HG03460 (cell line): ENCODE measurements around the gene FGGY.

Source experiments
- ATAC-seq: cut with Tn5 transposase; IDR thresholded peaks from one replicate; pipeline ENCODE4 v1.9.1; 2021; ENCODE audit not compliant: unreplicated experiment

The FGGY gene

DNA sequence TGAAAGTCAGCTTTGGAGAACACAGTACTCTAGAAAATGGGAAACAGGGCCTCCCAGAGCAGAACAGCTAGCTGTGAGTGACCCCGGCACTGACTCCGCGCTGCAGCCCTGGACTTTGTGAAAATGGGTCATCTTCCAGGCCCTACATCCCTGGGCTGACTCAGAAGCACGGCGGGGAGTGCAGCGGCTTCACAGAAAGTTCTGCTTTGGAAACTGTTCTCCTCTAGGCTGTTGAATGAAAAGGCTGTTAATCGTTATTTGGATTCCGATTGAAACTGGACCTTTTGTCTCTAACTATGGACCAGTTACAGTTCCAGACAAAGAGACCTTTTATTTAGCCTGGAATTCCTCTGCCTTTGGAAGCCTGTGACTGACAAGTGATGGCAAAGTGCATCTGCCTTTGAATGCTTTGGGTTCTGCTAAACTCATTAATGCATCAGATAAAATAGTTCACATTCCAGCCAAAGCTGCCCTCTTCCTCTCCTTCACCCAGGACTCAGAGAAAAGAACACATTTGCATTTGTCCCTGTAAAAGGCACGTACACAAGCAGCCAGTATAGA lies 372.9 kb downstream of the FGGY start:
- no peak for ATAC-seq

DNA sequence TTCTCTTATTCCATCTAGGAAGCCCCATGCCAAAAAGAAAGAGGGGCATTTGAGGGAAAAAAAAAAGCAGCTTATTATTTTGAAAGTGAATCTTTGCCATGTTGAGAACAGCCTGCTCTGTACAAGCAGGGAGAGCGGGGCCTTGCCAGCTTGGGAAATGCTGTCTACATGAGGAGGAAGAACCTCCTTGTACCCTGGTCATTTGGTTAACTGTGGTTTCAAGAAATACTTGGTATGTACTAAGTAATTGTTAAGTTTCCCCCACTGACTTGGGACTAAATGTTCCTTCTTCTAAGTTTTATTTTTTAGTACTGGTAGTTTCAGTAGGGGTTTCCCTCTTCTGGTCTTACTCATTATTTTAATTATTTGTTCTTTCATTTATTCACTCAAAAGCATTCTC lies 373.8 kb downstream of the FGGY start:
- ATAC-seq: no peak

DNA sequence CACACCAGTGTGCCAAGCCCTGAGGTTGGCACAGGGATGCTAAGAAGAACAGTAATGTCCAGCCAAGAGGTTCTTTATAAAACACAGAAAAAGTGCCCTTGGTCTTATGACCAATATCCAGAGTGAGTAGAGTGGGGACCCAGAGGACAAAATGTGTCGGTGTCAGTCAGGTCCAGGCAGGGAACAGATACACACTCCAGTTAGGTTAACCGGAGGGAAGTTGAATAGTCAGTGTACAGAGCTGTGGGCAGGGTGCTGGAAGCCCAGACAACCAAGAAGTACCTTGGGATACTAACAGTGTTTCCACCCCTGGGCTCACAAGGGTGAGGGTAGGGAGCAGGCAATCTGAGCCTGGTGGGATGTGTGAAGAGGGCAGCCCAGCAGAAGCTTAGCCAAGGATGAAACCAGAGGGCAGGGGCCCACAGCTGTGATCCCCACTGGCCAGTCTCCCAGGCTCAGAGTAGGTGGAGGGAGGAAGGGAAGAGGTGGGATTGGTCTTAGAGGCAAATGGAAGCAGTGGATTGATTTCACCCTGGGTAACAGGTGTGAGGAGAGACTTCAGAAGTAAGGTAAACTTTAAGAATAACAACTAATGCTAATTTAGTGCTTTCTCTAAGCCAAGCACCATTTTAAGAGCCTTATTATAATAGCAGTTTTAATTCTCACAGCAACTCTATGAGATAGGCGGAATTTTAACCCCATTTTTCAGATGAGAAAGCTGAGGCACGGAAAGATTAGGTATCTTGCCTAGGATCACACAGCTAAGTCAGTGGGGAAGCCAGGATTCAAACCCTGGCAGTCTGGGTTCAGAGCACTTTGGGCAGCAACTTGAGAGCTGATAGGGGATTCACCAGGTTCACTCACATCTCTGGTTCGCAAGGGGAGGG lies 374.4 kb downstream of the FGGY start:
- ATAC-seq: no peak

DNA sequence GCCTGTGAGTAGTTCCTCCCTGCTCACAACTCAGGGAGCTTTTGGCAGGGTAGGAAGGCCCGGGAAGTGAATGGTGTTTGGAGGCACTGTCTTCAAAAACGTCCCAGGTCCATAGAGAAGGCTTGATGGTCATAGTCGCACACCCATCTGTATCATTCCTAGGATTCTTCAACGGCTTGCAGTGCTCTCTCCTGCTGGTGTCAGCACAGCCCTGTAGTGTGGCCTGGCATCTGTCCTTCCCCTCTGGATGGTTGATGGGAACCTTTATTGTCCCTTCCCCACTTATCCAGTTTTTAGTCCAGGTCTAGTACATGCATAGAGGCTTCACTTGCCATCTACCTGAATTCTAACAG lies 375.0 kb downstream of the FGGY start:
- no peak for ATAC-seq

DNA sequence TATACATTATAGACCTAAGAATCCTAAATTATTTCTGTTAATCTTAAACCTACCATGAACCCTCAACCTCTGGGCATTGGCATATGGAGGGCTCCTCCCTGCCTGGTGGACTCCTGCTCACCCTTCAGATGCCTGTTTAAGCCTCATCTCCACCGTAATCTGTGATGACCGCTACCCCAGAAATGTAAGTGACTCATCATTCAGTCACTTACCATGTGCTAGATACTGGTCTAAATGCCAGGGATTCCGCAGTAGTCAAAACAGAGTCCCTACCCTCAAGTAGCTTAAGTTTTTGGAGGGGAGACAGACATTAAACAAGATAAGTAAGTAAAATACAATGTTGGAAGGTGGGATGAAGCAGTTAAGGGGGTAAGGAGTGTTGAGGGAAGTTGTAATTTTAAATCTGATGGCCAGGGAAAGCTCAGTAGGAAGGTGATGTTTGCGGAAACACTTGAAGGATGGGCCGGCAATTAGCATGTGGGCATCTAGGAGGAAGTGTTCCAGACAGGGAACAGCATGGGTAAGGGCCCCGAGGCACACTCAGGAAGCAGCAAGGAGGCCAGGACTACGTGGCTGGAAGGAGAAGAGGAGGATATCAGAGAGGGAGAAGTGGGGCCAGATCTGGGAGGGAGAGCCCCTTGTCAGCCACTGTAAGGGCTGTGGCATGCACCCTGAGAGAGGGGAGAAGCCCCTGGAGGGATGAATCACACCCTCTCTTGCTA lies 376.1 kb downstream of the FGGY start:
- no peak for ATAC-seq

DNA sequence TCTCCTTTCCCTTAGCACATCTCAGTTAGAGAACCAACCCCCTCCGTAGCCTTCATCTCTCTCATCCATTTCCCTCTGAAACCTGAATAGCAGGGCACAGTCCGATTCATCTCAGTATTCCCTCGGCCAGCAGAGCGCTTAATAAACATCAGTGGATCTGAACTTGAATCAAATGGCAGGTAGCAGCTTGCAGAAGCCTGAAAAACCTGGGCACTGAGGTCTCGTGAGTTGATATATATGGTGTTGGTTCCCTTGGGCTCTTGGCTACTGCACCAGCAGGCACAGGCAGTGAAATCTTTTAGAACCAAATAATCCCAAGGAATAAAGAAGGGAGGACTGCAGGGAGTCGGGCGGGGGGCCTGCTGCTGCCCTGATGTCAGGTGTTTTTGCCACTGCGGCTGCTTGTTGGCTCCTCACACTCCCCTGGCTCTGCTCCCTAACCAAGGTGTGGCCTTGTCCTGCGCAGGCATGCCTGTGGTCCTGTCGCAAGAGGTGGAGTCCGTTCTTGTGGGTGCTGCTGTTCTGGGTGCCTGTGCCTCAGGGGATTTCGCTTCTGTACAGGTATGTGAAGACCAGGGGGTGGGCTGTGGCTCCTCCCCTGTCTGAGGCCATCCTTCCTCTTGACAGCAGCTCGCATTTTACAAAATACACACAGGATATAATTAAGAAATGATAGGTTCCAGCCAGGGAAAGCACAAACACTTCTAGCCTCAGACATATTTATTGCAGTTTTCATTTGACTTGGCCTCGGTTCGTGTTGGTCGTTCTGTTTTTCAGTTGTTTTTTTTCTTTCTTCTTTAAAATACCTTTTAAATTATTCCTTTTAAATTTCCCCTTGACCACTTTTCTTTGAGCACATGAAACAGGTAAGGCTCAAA lies 376.9 kb downstream of the FGGY start:
- no peak for ATAC-seq

DNA sequence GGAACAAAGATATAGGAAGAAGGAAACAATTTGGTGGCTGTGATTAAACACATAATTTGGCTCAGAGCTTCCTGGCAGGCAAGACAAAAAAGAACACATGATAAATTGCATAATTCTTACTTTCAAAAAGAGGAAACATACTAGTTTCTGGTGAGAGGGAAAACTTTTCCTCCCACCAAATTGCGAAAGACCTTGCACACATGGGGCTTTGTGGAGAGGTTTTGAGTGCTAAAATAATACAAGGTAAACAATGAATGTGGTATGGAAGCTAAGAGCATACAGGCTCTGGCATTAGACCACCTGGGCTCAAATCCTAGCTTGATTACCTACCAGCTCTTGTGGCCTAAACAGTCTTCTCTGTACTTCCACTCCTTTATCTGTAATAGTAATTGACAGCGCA lies 377.7 kb downstream of the FGGY start:
- no peak for ATAC-seq

DNA sequence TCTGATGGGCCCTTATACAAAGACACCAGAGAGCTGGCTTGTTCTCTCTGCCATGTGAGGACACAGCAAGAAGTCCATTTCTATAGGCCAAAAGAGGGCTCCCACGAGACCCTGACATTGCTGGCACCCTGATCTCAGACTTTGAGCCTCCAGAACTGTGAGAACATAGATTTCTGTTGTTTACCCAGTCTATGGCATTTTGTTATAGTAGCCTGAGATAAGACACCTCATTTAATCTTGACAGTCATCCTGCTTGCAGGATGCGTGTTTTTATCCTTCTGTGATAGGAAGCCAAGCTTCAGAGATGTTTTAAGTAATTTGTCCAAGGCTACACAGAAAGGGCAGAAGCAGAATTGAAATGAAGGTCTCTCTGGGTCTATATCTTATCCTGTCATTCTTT lies 379.0 kb downstream of the FGGY start:
- no peak for ATAC-seq

DNA sequence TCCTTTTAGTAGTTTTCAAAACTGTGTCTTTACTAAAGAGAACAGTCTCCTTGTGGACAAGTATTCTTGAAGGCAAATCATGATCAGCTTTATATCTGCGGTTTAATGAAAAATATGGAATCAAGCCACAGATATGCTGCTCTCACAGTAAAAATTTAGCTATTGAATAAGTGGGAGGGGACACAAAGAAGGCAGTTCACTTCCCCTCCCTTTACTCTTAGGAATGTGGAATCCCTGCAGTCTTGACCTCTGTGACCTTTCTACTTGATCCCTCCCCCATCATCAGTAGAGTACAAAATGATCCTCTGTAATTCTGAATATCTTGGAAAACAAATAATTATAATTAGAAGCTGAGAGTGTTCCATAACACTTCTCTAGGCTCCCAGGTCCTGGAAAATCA lies 381.1 kb downstream of the FGGY start:
- no peak for ATAC-seq

DNA sequence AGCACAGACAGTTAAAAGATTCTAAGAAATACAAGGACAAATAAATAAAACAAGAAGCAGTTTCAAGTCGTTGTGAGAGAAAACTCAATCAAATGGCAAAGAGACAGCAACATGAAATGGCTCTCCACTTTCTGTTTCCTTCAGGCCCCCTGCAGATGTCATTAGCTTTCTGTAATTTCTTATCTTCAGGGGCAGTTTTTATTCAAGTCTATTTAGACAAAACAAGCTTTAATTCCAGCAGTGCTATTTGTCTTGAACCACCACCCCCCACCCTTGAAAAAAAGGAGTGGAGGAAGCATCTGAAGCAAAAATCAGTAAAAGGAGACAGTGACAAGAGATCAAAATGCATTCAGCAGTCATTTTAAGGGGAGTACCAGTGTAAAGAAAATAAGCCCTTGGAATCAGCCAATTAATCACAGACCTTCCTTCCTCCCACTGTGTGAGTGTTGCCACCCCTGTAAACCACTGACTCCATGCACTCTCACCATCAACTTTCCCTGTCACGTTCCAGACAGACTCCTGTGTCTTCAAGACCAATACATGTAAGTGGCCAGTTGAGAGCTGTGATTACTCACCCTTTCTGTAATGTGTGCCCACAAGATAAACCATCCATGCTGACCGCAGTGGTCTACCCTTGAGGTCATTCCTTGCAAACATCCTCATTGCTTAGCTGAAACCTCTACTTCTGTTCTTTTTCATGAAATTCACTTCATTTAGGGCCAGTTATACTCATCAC lies 381.8 kb downstream of the FGGY start:
- ATAC-seq: no peak

DNA sequence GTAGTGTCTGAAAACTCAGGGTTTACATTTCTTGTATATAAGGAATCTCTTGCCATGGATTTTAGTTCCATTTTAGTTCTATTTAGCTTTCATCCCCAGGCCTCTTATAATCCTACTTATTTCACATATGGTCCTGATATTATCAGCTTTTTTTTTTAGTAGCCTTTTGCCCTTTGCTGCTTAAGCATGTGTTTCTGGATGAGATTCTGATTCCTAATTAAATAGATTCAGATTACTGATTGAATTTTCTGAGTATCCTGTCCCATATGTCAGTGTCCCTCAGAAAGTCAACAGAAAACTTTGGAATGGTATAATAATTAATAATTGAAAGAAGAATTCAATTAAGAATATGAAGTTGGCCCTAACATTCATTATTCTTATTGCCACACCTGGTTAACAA lies 383.1 kb downstream of the FGGY start:
- no peak for ATAC-seq

DNA sequence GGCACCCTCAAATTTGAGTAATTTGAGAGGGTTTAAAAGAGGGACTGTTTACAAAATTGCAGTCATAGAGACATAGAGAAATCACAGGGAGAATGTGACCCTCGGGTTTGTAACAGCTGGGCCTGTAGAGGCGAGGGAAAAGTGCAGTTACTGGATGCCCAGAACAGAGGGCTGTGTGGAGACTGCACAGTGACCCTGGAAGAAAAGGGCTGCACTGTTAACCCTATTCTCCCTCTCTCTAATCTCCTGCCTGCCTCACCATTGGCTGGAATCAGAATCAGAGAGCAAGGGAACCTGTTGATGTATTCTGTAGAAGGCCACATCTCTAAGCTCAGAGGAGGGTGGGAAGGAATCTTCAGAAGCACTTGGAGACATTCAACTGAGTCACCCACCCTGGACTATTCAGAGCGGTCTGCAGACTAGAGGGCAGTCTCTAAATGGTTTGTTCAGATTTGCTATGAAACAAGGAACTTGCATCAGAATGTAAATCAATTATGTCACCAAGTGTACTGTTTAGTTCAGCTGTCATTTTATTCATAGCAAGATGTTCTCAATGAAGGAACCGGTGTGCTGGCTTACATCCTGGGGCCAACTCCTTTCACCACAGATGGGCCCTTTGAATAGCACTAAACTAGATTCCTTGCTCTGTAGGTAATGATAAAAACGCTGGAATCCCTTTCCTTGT lies 385.6 kb downstream of the FGGY start:
- ATAC-seq: no peak

DNA sequence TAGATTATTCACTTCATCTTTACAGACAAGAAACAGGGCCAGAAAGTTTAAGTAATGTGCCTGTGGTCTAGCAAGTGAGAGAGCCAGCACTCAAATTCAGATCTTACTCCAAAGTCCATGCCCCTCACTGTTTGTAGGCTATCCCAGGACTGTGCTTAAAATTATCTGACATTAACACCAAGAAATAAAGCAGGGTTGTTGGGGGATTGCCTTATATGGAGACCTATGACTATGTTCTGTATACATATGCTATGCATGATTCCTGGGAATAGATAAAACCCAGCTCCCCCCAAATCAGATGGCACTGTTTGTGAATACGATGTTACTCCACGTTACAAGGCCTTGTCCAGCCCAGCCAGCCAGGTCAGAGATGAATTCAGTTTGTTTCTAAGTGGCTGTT lies 386.3 kb downstream of the FGGY start:
- ATAC-seq: no peak

DNA sequence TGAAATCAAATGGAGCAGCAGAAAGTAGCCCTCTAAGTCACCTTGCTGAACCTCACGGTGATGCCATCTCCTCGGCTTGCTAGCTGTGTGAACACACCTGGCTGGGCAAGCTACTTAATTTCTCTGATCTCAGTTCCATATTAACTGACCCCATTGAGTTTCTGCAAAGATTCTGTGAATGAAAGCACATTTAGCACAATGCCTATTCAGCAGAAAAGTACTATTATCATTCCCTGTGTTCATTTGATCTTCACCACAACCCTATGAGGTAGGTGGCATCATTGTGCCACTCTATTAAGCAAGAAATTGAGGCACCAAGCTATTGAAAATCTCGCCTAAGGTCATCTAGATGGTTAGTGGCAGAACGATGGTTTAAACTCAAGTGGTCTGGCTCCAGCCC lies 387.8 kb downstream of the FGGY start:
- no peak for ATAC-seq

DNA sequence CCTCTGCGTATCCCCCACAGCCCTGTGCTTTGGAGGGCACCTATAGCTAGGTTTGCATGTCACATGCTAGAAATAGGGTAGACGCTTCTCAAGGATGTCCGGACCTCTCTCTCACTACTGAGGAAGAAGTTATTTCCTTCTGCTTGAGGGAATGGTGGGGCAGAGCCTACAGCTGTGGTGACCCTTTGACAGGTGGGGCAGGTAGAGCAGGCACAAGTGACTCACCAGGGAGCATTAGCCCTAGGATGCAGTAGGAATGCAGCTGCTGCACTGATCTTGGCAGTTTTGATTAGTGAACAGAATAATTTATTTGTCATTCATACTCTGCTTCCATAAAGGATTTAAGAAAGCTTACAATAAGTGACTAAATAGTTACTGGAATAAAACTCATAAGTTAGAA lies 388.2 kb downstream of the FGGY start:
- no peak for ATAC-seq

DNA sequence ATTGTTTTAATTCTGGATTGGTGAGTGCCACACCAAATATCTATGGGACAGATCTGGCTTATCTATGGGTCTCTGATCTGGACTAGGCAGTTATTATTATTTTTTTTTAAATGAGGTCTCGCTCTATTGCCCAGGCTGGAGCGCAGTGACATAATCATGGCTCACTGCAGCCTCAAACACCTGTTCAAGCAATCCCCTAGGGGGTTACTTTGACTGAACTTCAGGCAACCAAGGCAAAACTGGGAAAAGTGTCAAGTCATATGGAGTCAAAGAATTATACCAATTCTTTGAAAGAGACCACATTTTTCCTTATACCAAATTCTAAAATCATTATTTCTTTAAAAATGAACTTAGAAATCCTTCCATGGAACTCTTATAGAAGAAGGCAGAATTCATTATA lies 388.8 kb downstream of the FGGY start:
- no peak for ATAC-seq

DNA sequence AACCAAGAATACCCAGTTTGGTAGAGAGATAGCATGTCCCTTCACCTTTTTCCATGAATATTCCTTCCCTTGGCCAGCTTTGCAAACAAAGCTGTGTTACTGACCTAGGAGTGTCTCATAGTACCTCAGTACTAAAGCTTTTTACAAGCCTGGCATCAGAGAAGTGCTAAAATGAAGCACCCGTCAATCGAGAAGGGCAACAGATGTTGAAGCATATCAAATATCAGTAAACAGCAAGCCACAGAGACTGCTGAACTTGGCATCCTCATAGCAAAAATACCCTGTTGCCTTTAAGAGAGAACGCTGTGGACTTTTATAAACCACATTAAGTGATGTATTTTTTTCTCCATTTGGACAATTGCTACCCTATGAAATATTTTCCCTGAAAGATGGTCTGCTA lies 389.3 kb downstream of the FGGY start:
- ATAC-seq: no peak

DNA sequence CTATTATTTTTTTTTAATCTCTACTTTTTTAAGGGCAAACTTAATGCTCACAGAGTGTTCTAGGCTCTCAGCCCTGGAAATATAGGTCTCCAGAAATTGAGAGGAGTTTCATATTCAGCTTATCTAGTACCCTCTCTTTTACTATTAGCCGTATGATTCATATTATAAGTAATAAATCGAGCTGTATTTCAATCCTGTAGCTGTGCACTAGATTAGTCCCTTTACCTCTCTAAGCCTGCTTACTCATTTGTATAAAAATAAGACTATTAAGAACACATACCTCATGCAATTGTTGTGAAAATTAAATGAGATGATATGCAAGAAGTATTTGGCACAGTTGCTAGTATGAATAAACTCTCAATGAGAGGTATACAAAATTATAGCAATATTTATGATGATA lies 389.7 kb downstream of the FGGY start:
- ATAC-seq: no peak

DNA sequence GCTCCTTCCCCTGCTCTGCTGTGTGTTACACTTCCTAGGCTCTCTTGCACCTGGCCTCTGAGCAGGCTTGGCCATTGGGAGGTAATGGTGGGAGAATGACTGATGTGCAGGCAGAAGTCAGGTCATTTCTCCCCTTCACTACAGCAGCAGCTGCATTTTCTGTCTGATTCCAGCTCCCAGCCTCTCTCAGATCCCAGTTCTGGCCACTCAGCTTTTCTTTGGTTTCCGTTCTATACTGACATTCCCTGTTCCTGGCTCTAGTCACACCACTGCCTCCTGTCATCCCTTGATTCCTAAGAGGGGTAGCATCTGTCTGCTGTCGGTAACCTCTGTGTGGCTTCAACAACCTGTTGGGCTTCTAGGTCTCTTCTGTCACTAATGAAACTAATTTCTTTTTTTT lies 390.2 kb downstream of the FGGY start:
- no peak for ATAC-seq

DNA sequence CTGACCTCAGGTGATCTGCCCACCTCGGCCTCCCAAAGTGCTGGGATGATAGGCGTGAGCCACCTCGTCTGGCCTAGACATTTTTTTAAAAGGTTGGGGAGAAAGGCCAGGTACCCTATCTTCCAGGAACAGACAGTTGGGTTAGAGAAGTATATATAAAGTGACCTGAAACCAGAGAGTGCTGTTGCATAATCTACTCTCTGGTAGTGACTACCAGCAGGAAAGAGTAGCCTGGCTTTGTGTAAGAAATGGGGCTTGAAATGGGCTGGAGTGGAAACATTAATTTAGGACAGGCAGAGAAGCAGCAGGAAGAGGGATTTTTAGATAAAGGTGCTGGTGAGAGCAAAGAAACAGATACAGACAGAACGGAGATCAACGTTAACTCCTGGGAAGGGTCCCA lies 392.1 kb downstream of the FGGY start:
- ATAC-seq: no peak
